ENCODE measurements around the gene AP2A1.

The AP2A1 gene

GRCh38 chr19:49839713-49840112 lies 72.9 kb downstream of the AP2A1 start:
- DNase-seq (ENCODE audit: low read depth) = no peak

- no peak for DNase-seq (ENCODE audit: low read depth)
Measured at GRCh38 chr19:49840321-49840720, 73.5 kb downstream of the AP2A1 start.

- no peak for DNase-seq (ENCODE audit: low read depth)
Measured at GRCh38 chr19:49840736-49841249, 74.0 kb downstream of the AP2A1 start.

- DNase-seq (ENCODE audit: low read depth) = no peak
Measured at GRCh38 chr19:49843265-49843664, 76.5 kb downstream of the AP2A1 start.

GRCh38 chr19:49844138-49845095 lies 77.6 kb downstream of the AP2A1 start:
- no peak for DNase-seq (ENCODE audit: low read depth)

- DNase-seq (ENCODE audit: low read depth) = no peak
Measured at GRCh38 chr19:49845414-49845813, 78.6 kb downstream of the AP2A1 start.

- DNase-seq (ENCODE audit: low read depth) = no peak
Measured at GRCh38 chr19:49846408-49846807, 79.6 kb downstream of the AP2A1 start.

- DNase-seq (ENCODE audit: low read depth) = peak; percentile 71
Measured at GRCh38 chr19:49847731-49848696, 81.2 kb downstream of the AP2A1 start.

GRCh38 chr19:49848938-49849337 lies 82.1 kb downstream of the AP2A1 start:
- no peak for DNase-seq (ENCODE audit: low read depth)

- no peak for DNase-seq (ENCODE audit: low read depth)
Measured at GRCh38 chr19:49849433-49850220, 82.8 kb downstream of the AP2A1 start.

- no peak for DNase-seq (ENCODE audit: low read depth)
Measured at GRCh38 chr19:49850221-49850486, 83.4 kb downstream of the AP2A1 start.

- peak; percentile 78 for DNase-seq (ENCODE audit: low read depth)
Measured at GRCh38 chr19:49850487-49851342, 83.9 kb downstream of the AP2A1 start, which contains the start of gene PTOV1. TSS of gene PTOV1 (plus strand) at chr19:49851159.

- DNase-seq (ENCODE audit: low read depth) = no peak
Measured at GRCh38 chr19:49851456-49852259, 84.9 kb downstream of the AP2A1 start.

- no peak for DNase-seq (ENCODE audit: low read depth)
Measured at GRCh38 chr19:49852631-49853126, 85.9 kb downstream of the AP2A1 start.

GRCh38 chr19:49853852-49854377 lies 87.1 kb downstream of the AP2A1 start:
- no peak for DNase-seq (ENCODE audit: low read depth)

- no peak for DNase-seq (ENCODE audit: low read depth)
Measured at GRCh38 chr19:49854378-49855263, 87.8 kb downstream of the AP2A1 start.

GRCh38 chr19:49855277-49855675 lies 88.5 kb downstream of the AP2A1 start:
- DNase-seq (ENCODE audit: low read depth) = no peak
